ENCODE results near the gene VTI1A.
"Not testable (repeated sequence)": the region's sequence is repeated elsewhere in the genome, so short reads cannot be mapped to it uniquely, and the experiment has no call there.

VTI1A gene

DNA sequence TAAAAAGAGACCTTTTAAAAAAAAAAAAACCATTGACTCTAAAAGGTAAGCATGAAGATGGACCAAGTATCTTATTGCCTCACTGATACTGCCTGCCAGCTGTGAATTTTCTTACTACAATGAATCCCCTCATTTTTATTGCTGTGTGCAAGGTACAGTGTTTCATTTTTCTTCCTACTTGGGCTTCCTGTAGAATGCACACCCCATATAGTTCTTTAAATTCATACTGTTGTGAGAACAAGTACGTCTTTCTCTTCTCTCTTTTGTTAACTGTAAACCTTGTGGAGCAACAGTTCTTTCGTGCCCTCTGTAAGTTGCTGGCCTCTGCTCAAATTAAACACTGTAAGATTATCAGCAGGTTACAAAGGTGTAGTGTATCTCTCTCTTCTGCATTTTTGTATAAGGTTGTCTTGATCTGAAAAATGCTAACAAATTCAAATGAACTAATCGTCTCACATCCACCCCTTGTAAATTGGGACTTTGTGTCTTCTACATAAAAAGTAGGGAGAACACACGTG is 105.6 kb downstream of the VTI1A start:
- DNase-seq = no peak

DNA sequence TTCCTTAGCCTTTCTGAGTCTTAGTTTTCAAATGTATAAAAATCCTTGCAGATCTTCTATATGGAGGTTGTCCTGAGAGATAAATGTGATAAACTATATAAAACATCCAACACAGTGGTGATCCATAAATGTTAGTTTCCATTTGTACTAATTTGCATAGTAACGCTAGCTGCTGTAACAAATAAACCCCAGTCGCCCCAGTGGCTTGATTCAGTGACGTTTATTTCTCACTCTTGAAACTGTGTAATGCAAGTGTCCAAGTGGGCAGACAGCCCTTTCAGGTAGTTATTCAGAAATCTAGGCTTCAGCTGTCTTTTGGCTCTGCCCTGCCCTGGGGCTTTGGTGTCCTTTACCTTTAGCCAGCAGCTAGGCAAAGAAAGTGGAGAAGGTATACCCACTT is 106.3 kb downstream of the VTI1A start:
- DNase-seq = no peak

DNA sequence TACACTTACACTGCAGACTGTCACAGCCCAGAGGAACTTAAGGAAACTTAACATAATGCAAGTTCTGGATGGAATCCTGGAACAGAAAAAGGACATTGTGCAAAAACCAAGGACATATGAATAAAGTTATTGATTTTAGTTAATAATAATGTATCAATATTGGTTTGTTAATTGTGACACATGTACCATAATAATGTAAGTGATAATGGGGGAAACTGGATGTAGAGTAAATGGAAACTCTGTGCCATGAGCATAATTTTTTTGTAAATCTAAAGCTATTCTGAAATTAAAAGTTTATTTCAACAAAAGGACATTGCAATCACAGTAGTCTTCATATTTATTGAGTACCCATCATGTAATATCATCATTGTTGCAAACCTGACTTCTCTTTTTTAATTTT is 107.2 kb downstream of the VTI1A start:
- DNase-seq = no peak

DNA sequence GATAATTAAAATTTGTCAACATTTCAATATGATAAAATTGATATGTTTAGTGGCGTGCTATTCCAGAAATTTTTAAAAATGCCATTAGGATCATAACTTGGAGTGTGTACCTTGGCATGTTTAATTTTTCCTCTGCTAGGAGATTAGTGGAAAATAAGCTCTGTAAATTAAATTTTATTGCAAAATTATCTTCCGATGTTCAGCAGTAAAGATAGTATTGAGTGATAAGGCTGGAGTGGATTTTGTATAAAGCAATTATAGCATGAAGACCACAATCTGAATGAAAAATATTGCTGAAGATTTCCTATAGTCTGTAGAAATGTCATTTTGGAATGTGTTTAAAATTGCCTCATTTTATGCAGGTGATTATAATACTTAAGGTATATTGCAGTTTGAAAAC is 110.2 kb downstream of the VTI1A start:
- DNase-seq = no peak

DNA sequence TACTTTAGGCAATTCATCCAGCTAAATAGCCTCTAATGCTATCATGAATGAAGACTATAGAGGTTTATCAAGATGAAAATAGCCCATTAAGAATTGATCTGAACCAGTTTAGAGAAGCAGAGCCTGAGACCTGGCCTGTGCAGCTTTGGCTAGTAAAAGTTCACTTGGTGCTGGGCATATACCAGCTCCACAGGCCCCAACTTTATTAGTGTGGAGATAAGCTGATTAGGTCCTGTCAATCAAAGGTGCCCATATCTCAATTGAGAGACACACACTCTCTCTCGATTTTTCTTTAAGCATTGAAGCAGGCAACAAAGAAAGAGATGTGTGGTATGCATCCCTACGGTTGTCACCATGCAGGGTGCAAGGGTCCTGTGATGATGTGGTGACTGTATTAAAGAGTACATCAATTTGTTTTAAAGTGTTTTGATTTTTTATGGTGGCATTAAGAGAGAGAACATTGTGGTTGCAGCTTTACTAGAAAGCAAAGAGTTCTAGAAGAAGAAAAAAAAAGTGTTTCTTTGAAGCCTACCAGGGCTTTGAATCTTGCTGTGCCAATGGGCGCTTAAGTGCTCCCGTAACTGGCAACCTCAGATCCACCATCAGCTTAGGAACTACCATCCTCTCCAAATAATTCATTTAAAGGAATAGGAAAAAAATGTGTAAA is 111.6 kb downstream of the VTI1A start:
- no peak for DNase-seq

DNA sequence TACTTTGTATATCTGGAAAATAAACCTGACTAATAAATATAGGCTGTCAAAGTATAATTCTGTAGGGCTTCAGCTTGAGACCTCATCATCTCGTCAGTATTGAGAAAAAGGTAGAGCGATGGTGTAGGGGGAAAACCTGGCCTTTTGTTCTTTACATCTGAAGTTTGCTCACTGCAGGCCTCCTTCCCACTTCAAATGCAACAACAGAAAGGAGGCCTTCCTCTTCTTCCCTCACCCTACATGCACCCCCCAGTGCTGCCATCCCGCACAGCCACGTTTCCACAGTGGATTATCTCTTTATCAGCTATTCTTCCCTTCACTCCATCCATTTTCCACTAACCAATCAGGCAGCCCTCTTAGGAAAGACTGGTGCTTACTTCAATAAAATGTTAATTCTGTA is 112.3 kb downstream of the VTI1A start:
- DNase-seq = no peak

DNA sequence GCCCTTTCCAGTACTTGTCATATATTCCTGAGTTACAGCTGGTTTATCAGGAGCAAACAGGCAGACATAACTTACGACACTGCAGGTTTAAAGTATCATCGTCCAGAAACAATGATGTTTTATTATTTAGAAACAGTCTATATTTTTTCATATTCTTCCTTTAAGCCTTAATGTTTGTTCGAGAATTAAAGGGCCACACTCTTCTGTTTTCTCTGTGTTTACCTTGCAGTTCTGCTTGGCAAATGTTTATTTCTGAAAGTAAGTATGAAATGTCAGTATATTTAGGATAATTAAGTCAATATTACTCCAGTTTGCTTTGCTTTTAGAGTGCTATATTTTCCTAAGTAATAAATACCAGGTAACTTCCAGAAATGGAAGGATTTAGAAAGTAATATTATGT is 115.1 kb downstream of the VTI1A start:
- no peak for DNase-seq

DNA sequence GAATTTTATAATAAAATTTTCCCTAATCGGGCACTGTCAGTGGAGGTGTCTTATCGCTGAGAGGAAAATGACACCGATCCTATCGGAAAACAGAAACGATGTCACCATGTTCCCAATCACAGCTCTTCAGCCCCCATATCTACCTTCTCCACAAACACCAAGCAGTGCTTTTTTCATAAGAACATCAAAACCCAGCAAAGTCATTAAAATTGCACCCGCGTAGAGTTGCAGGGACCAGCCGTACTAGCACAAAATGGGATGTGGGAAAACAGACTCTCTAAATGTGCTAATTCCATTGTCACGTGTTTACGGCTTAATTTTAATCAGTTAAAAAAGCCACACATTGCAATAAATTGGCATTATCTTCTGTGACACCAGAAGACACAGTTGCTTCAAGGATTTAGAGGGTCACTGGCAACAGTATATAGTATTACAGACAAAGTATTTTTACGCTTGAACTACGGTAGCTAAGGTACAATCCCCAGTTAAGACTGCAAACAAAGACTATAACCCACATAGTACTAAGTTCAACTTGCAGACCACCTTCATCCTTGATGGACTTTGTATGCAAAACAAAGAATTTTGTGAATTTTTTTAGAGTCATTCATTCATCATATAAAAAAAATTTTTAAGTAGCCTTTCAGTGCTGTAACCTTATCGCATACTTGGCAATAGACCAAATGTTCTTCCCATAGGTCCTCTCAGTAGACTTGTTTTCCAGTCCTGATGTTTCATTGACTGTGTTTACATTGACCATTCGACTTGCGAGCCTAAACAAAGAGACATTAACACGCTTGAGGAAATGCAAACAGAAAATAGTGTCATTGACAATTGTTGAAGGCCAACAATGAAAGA is 116.0 kb downstream of the VTI1A start:
- DNase-seq = no peak

DNA sequence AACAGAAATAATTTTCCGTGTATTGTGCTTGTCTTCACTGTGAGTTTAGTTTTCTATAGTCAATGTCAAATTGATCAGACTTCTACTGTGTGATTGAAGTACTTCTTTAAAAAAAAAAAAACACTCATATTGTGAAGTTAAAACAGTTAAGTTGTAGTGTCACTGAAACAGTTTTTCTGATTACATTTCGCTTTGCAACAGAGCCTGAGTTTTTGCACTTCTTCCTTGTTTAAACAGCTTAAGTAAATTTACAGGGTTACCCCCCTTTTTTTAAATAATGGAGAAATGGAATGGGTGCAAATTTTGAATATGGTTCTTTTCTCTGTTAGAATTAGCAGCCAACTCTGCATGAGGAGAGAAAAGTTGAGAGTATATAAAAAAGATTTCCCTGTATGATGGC is 117.3 kb downstream of the VTI1A start:
- DNase-seq = no peak

DNA sequence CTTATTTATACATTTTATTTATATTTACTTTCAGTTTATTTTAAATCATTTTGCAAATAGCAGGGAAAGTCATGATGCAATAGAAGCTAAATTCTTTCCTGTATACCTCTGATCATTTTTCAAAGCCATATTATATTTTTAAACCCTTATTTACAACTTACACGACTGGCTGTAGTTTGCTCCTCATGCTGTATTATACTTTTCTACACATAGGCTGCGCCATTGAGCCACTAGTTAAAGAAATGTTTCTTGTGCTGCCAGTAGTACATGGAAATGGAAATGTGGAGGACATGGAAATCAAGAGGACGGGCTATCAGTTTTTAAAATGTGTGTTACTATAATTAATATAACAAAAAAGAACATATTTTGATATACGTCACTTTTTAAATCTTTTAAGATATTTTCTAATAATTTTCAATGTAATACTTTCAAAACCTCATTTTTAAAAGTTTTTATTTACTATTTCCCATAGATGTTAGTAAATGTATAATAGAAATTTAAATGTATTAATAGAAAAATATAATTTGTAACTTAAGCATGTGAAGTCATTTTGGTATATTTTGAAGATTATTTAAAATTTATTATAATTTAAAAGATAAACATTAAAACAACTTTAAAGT is 118.5 kb downstream of the VTI1A start:
- DNase-seq = no peak

DNA sequence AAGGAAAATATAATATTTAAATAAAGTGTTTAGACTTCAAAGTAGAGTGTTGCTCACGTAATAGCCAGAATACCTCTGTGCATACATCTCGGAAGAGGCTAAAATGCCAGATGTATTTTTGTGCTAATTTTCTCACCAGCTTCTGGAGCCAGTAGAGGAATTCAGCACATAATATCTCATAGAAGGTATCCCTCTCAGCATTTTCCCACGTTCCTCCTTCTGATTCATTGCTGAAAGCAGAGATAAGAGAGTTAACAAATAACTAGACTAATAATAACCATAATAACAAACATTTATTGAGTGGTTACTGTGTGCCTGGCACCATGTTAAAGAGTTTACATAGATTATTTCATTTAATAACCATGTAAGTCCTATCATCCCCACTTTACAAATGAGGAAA is 123.6 kb downstream of the VTI1A start:
- no peak for DNase-seq

DNA sequence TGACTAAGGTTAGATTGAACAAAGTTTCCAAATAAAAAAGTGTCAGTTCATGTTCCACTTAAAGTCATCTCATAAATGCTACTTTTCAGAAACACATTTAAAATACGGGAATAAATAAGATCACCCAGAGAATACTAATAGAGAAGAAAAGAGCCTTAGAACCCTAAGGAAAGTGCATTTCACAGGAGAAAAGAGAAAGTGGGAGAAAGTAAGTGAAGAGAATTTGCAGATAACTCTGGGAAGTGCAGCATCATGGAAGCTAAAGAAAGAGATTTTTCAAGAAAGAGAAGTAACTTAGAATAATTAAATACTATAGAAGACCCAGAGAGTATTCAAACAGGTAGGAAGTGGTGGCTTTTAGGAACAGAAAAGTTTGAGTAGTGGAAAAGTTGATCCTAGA is 132.6 kb downstream of the VTI1A start:
- no peak for DNase-seq

DNA sequence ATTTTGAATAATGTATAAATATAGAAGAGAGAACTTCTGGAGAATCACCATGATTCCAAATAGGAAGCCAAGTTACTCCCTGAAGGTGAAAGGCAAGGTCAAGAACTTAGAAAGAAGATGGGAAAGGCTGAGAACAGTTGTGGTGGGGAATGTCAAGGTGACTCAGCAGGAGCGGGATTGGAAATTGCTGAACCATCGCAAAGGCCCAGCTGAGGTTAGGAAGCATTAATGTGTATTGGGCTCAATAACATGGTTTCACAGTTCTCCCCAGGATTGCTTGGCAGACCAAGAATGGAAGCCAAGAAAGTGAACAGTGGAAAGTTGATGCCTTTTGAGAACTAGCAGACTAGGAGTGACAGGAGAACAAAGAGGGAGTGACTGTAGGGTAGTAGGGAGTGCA is 133.3 kb downstream of the VTI1A start:
- no peak for DNase-seq

DNA sequence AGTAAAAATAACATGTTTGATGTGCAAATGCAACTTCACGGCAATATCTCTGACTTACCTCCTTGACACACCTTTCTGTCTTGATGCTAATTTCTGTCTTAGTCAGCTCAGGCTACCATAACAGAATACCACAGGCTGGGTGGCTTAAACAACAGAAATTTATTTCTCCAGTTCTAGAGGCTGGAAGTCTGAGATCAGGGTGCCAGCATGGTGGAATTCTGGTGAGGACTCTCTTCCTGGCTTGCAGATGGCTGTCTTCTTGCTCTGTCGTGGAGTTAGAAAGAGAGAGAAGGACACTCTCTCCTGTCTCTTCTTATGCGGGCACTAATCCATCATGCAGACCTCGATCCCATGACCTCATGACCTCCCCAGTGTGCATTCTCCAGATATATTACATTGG is 134.9 kb downstream of the VTI1A start:
- no peak for DNase-seq

DNA sequence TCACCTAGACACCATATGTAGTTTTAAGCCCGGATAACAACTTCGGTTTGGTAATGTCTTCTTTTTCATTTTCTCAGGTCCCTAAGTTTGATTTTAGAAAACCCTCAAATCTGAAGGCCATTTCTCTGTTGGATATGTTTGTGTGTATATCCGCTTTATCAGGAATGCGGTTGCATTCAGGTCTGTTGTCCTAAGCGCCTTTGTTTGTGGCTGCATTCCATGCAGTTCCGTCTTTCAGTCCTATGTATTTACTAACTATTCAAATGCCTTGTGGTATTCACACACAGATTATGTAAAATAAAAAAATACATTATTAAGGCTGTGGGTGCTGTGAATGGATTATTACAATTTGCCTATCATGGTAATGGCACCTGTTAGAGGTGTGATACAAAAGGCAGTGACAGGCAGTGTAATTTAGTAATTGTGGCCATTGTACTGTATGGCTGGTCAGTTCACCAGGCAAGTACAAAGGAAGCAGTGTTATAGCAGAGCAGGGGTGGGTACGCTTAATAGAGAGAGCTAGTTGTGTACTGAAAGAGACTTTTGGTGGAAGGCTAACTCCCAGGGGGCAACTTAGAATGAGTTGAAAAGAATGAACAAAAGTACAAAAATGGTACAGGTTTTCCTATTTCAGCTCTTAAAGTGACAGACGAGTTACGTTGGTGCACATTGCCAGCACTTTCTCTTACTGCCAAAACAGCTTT is 136.4 kb downstream of the VTI1A start:
- no peak for DNase-seq

DNA sequence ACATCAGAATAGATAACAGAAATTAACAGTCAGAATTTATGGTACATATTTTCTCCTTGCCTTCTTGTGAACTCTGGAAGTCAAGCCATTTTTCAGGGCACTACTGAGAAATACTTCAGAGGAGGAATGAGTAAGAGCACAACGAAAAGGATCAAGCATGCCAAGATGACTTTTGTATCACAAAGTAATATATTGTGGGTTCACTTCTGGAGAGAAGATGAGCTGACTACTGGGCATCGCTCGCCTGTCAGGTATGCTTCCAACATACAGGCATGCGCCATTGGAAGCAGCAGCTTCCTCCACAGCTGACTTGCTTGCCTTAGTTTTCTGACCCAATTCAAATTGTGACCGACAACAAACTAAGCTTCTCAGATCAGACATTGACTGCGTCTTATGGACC is 137.3 kb downstream of the VTI1A start:
- DNase-seq = no peak

DNA sequence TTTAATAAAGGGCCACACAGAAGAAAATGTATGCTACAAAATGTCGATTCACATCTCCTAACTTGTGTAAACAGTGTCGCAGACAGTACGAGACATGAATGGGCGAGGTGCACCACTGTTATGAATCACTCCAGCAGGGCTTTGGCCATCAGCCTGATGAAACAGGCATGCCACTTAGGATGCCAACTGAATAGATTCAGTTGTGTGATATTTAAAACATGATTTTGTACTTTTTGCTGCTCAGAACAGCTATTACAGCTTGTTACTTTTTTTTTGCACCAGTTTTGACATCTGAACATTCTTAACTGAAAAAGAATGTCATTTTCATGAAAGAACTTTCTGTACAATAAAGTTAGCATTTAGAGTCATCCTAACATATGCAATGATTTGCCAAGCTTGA is 138.1 kb downstream of the VTI1A start:
- no peak for DNase-seq

DNA sequence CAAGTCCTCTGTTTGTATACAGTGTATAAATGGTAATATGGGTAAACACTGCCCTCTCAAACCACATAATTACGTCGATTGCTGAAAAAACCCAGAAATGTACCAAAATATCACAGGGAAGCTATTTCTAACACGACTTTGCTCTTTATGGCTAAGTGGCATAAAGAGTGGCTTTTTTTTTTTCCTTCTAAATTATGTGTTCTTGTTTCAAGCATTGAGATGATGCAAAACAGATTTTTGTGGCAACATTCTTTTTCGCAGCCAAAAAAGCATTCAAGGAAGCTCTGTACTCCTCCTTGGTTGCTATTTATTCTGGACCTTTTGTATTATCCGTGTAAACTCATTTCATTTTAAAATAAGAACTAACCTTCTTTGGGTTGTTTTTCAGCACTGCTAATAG is 138.9 kb downstream of the VTI1A start:
- DNase-seq = no peak

DNA sequence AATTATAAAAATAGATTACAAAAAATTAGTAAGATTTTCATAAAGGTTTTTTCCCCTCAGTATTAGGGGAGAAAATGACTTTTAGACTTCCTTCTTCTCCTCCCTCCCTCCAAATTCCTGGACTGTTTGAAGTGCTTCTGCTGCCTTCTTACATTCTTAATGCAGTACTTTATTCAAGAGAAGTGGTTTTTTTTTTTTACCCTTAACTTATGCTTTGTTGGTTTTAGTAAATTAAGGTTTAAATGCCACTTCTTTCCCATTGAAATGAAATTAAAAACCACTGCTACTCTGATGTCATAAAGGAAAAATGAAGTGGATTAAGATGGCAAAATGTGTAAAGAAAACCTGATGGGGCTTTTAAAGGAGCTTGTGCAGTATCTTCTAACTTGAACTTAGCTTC is 140.7 kb downstream of the VTI1A start:
- no peak for DNase-seq

DNA sequence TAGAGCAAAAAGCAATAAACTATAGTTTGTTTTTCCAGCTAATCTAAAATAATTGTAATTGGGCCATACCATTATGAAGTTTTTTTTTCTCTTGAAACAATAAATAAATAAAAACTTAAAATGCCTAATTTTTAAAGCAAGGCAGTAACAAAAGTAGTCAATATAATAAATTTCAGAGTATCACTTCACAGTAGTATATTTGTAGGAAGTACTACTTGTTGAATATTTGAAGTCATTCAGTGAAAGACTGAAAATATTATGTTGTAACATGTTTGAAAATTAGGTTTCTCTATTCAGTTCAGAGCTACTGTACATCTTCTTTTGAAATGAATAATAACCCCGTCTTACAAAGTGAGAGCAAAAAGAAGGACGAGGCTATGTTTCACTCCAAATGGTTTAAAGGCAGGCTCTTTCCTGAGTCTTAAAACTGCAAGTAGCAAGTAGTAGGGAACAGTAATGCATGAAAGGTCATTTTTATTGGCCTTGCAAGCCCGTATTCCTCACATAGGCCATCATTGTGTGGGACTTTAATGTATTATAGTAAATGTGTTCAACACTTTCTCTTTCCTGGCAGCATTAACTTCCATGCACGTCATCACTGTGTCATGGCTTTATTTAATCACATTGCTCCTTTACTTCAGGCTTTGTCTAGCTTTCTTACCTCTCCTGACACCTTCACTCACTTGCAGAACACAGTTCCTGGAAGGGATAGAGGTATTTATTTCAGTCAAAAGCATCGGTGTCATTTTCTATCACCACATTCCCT is 141.4 kb downstream of the VTI1A start:
- no peak for DNase-seq

DNA sequence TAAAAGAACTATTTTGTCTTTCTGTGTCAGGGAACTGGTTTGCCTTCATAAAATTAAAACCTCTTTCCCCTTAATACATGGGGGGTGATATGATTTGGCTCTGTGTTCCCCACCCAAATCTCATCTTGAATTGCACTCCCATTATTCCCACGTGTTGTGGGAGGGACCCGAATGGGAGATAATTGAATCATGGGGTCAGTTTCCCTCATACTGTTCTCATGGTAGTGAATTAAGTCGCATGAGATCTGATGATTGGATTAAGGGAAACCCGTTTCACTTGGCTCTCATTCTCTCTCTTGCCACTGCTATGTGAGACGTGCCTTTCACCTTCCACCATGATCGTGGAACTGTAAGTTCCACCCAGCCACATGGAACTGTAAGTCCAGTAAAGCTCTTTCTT is 142.1 kb downstream of the VTI1A start:
- DNase-seq = no peak

DNA sequence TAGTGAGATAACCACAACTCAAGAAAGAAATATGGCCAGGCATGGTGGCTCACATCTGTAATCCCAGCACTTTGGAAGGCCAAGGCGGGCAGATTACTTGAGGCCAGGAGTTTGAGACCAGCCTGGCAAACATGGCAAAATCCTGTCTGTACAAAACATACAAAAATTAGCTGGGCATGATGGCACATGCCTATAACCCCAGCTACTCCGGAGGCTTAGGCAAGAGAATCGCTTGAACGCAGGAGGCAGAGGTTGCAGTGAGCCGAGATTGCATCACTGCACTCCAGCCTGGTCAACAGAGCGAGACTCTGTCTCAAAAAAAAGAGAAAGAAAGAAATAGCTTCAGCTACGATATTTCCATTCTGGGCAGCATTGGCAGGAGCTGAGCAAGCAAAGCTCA is 143.8 kb downstream of the VTI1A start:
- not testable (repeated sequence) for DNase-seq

DNA sequence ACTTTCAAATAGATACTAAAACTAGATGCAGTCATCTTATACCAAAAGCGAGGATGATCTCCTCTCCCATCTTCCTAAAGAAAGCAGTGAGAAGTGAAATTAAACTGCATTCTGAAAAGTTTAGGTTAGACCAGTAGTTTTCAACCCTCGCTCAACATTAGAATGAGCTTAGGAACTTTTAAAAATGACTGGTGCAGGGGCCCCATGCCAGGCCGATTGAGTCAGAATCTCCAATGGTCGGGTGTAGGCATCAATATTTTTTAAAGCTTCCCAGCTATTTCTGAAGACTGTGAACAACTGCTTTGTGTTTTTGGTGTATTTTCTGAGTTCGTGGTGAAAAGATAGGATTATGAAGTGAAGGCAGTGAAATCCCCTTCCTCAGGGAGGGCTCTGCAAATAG is 146.0 kb downstream of the VTI1A start:
- no peak for DNase-seq
